Activated CD8-positive, alpha-beta memory T cell treated with anti-CD3 and anti-CD28 coated beads for 36 hours (primary cell): Measurements from ENCODE around the gene ZDHHC8. TPM values are rescaled to one million over a fixed set of nuclear protein-coding genes. Genes with fewer than 3 reads are reported as not detected.

Experiments used
- CTCF ChIA-PET: fragments of 350-600 bp; sonication (Branson Sonifier 250); formaldehyde crosslinking; loops from one replicate; lab custom pipeline; 2021; ENCODE audit warnings: antibody characterized with exemption; lab: Charles Lee
- POLR2A ChIA-PET: fragments of 350-600 bp; sonication (Branson Sonifier 250); formaldehyde crosslinking; loops from one replicate; lab custom pipeline; 2021; ENCODE audit warnings: antibody characterized with exemption; lab: Charles Lee
- total RNA-seq, 2 experiments: library from RNA; stranded (reverse); gene quantifications; one replicate each; pipeline ENCODE4 v1.2.3, GENCODE V29; 2021

The ZDHHC8 gene
- total RNA-seq, 2 experiments from 2014 or later = 86.6 to 87.0 TPM

DNA sequence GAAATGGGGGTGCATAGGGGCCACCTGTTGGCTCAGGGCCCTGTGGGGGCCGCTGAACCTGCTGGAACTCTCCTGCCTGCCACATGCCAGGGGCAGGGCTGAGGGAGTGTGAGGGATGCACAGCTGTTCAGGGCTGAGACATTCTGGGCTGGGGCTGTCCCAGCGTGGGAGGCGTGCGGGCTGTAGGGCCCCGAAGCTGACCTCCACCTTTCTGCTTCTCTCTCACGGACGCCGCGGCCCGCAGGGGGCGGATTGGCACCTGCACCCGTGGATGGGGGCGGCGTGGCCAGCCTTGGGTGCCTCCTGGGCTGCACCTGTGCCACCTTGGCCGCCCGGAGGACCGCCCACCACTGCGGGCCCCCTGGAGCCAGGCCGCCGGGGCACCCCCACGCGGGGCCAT is 15.2 kb downstream of the ZDHHC8 start:
- ChIA-PET POLR2A (no interaction called here), CTCF (interaction anchor here (1.0 kb wide), 1 partner anchor 10 kb away, joined by 3 read pairs; no protein-coding TSS in a partner anchor)

DNA sequence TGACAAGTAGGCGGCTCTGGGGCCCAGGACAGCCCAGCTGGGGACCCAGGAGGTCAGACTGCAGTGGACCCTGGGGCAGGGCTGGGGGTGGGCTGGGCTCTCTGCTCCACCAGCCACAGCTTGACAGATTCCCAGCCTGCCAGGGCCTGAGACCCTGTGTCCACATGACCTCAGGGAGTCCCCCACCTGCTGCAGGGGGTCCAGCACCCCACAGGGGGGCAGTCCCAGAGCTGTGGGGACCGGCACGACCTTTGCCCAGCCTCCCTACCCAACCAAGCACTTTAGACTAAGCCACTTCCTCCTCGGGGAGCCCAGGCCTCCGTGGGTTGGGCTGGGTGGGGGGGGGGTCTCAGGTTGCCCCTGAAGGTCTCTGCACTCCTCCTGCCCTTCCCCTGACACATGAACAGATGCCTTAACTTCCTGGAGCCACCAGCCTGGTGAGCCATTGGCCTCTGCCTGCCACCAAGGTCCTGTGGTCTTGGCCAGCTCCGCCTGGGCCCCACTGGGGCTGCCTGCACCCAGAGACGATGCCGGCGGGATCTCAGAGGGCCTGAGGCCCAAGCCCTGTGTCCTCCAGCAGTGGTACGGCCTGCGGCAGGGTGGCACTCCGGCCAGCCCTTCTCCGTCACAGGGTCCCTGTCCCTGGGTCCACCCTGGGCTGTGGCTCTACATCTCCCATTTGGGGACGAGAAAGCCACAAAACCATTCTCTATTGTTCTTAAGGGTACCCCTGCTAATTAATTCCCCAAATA is 15.8 kb downstream of the ZDHHC8 start:
- ChIA-PET CTCF (interaction anchor here (1.0 kb wide), 1 partner anchor 10 kb away, joined by 3 read pairs; no protein-coding TSS in a partner anchor), POLR2A (no interaction called here)

DNA sequence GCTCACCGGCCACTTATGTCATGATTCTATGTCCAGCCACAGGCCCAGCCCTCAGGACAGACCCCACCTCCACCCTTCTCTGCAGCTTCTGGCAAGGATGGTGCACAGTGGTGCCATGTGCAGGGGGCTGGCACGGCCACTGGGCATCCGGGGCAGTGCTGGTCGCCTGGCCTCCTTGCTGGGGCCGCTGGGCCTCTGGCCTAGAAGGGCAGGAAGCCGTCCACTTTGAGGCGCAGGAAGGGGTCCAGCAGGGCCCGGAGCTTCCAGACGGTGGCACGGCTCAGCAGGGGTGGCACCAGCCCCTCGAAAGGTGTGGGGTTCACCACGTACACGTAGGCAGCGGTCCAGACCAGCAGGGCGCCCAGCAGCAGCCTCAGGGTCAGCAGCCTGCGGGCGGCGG is 16.8 kb downstream of the ZDHHC8 start:
- ChIA-PET CTCF (no interaction called here), POLR2A (no interaction called here)

DNA sequence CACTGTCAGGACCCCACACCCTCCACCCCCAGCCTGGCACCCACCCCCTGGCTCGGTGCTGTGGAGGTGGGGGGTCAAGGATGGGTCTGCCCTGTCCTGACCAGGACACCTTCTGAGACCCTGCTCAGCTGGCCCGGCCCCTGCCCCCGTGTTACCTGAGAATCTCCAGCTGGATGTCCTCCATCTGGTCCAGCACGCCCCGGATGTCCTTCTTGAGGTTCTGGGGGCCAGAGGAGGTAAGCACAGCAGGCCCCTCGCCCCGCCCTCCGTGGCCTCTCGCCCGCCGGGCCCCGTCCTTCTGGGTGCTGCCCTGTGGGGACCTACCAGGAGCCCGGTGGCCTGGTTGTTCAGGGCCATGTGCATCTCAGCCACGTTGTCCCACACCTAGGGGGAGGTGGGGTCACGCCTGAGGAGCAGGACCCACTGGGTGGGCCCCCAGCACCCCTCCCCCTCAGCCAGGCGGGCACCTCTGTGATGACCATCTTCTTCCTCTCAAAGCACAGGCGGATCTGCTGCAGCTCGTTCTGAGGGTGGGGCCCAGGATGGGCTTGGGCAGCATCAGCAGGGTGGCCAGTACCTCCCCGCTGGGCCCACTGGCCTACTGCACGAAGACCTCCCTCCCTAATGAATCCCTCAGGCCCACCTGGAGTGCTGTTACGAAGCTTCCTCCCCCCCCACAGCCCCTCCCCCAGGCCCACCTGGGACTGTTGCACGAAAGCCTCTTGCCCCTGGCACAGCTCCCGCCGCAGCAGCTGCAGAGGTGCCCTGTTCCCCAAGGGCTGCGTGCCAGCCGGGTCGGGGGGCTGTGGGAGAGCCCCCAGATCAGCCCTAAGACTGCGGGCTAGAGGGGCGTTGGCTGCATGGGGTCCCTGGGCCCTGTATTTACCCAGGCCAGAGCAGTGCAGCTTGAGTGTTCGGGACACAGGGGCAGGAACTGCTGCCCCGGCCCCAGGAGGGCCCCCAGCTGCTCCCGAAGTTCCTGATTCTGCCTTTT is 17.9 kb downstream of the ZDHHC8 start:
- CTCF ChIA-PET = no interaction called here

DNA sequence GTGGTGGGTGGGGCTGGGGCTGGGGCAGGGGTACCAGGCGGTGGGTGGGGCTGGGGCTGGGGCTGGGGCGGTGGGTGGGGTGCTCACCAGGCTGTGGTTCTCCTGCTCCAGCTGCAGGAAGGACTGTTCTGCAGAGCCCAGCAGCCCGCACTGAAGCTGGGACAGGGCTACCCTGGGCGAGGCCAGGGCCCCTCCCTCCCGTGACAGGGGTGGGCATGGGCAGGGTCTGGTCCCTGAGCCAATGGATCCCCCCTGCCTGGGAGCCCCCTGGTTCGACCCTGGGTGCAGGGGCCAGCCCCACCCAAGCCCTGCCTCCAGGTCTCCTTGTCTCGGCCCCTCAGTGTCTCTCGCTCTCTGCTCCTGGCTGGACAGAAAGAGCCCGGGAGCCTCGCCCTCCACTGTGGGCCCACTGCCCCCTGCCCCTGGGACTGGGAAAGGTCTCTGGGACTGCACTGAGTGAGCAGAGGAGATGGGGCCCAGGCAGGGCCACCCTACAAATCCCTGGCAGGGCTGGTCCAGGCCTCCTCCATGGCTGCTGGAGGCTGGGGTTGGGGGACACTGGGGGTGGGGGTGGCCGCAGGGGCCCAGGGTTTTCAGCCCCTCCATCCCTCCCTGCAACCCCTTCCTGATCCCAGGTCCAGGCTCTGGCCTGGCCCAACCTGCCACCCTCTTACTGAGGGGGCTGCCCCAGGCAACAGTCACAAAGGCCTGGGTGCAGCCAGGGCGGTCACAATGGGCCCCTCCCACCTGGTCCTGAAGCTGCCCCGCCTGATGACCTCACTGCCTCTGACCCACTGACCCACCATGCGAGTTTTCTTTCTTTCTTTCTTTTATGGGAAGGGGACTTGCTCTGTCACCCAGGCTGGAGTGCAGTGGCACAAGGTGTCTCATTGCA is 19.0 kb downstream of the ZDHHC8 start, which contains the start of gene CCDC188:
Gene CCDC188 (minus strand): TSS at position 675 of the 895 bp plus-strand sequence. CDS start 69 bp downstream, at position 606.
- CTCF ChIA-PET = no interaction called here
- POLR2A ChIA-PET = interaction anchor here (0.6 kb wide), 1 partner anchor 51 kb away, joined by 4 read pairs; no protein-coding TSS in a partner anchor

More for the DNA sequence above, 17.9 kb downstream of the ZDHHC8 start:
- POLR2A ChIA-PET = interaction anchor here (0.6 kb wide), 1 partner anchor 295 kb away, joined by 6 read pairs; no protein-coding TSS in a partner anchor

DNA sequence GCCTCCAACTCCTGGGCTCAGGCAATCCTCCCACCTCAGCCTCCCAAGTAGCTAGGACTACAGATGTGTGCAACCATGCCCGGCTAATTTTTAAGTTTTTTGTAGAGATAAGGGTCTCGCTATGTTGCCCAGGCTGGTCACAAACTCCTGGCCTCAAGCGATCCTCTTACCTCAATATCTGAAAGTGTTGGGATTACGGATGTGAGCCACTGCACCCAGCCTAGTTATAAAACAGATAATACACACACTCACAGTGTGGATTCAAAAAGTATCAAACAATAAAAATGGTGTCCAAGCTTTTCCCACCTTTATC is 19.6 kb downstream of the ZDHHC8 start:
- CTCF ChIA-PET = no interaction called here
- POLR2A ChIA-PET = interaction anchor here (0.6 kb wide), 1 partner anchor 51 kb away, joined by 4 read pairs; no protein-coding TSS in a partner anchor

DNA sequence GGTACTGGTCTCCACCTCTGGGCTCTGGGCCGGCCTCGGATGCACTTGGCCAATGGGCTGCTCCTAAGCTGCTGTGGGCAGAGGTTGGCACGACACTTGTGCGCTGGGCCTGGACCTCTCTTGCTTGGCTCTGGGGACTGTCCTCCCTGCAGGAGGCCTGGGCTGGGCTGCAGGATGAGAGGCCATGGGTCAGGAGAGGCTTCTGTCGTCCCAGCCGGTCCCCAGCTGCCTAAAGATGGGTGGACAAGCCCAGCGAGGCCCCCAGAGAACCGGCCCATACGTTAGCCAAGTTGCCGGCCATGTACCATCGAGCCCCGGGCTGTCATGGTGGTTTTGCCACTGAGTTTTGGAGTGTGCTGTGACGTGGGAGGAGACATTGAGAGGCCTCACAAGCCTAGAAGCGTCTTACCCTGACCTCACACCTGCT is 20.9 kb downstream of the ZDHHC8 start:
- ChIA-PET POLR2A (no interaction called here), CTCF (no interaction called here)

DNA sequence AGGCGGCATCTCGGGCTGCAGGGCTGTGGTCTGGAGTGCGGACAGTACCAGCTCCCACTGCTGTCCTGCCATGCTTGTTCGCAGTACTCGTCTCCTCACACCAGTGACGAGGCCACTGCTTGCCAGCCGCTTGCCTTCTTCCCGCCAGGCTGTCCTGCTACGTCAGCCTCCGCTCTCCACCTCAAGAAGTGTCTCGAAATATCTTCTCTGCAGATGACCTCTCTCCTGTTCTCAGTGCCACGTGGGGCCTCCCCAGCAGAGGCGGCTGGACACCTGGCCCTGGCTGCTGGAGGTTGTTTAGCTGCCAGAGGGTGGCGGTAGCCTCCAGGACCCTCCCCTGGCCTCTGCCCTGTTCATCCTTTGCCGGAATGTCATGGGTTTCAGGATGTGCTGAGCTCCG is 22.3 kb downstream of the ZDHHC8 start:
- CTCF ChIA-PET = no interaction called here
- POLR2A ChIA-PET = no interaction called here

DNA sequence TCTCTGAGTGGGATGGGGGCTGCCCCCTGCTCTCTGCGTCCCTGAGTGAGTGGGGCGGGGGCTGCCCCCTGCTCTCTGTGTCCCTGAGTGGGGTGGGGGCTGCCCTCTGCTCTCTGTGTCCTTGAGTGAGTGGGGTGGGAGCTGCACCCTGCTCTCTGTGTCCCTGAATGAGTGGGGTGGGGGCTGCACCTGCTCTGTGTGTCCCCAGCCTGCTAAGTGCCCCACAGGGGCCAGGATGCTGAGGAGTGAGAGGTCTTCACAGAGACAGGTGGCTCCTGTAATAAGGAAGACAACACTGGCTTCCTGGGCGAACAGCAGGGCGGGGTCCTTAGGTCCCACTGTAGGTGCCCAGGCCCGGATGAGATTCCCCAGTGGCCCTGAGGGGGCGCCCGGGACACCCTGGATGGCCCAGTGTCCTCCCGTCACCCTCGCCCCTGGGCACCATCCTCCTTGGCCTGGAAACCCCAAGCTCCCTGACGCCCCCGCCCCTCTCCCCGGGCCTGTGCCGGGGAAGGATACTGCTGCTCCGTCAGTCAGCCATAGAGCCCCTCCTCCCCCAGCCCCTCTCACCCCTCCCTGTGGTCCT is 23.1 kb downstream of the ZDHHC8 start:
- ChIA-PET POLR2A (no interaction called here), CTCF (no interaction called here)

DNA sequence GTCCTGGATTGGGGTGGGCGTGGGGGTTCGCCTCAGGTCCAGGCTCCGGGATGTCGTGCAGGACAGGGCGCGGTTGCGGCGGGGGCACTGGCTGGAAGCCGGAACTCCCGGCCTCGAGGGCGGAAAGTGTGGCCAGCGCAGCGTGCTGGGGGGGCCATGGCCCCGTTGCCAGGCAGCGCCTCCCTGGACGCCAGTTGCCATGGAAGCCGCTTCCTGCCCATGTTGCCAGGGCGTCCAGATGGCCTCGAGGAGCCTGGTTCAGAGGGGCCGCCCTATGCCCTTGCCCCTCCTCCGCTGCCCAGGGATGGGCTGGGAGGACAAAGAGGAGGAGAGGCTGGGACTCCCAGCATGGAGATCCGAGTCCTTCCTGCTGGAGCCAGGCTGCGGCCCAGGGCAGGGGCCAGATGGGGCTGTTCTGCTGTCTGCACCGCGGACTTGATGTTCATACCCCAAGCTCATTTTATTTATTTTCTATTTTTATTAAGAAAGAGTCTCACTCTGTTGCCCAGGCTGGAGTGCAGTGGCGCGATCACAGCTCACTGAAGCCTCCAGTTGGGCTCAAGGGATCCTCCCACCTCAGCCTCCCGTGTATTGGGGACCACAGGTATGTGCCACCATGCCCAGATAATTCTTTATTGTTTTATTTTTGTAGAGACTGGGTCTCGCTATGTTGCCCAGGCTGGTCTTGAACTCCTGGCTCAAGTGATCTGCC is 23.9 kb downstream of the ZDHHC8 start:
- ChIA-PET POLR2A (interaction anchor here (0.6 kb wide), 1 partner anchor 350 kb away, joined by 7 read pairs; no protein-coding TSS in a partner anchor), CTCF (no interaction called here)

DNA sequence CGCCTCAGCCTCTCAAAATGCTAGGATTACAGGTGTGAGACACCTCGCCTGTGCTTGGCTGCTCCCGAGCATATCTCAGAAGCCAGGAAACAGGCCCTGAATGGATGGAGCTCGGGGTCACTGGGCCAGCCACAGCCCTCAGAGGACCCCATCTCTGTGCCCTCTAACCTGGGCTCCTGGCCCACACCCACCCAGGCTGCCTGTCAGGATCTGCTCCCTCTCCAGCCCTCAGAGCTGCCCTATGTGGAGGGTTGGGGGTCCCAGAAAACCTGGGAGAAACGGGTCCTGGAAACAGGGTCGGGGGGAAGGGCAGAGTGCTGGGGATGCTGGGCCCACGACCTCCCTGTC is 24.4 kb downstream of the ZDHHC8 start:
- POLR2A ChIA-PET = interaction anchor here (0.6 kb wide), 1 partner anchor 350 kb away, joined by 7 read pairs; no protein-coding TSS in a partner anchor
- CTCF ChIA-PET = interaction anchor here (0.6 to 2.2 kb wide), 3 partner anchors 128 to 518 kb away, joined by 3 to 21 read pairs (median 6); partner anchors contain the start of gene ZNF74

DNA sequence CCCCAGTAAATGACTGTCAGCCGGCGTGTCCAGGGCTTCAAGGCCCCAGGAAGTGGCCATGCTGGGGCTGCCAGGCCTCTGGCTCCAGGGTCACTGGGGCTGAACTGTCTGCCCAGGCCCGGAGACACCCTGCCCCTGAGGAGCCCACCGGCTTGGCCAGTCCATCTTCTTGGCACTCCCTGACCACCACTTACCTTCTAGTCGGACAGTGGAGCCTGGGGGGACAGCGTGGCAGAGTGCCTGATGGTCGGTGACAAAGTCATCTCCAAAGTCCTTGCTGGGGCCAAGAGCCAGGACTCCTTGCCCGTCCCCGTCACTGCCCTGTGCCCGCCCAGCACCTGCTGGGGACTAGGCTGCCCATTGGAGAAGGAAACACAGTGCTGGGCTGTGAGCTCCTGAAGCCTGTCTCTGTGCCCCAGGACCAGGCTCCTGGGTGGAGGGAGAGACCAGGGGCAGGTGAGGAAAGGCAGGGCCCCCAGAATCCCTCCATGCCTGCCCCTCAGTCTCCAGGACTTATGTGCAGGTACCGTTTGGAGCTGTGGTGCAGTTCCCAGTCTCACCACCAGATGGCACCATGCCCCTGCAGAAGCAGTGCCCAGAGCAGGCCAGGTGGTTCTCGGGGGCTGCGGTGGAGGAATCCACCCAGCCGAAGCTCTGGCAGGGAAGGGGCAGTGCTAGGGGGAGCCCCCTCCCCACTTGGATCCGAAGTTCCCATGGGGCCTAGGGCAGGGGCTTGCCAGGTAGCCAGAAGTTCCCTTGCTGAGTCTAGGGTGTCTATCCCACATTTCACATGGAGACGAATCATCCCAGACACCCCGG is 25.2 kb downstream of the ZDHHC8 start:
- ChIA-PET CTCF (interaction anchor here (0.6 to 2.2 kb wide), 23 partner anchors 10 to 517 kb away, joined by 3 to 21 read pairs (median 4); partner anchors contain the start of genes DGCR6L and ZNF74), POLR2A (no interaction called here)

DNA sequence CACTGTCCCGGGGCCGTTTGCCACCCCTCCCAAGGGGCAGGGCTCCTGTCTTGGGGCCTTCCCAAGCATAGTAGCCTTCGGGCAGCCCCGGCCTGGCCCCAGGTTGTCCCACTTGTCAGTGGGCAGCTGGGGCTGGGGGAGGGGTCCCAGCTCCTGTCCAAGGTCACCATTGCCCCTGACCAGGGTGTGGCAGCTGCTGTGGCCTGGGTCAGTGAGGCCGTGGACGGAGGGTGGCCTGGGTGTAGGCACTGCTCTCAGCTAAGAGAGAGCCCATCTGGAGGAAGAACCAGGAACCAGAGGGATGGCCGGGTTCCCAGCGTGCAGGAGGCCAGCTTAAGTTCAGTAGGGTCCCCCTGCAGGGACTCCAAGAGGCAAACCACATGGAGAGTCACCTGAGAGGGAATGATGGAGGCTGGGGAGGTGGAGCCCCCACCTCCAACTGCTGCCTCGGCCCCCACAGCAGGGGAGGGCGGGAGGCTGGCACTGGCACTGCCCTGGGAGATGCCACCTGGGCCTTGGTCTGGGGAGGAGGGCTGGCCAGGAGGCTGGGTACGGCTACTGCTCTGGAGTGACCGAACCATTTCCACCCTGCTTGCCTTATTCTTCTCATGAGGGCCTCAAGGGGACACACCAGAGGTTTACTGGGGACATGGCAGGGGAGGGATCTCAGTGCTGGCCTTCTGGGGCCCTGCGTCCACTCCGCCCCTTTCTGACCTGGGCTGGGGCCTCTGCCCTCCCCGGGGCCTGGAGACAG is 26.0 kb downstream of the ZDHHC8 start:
- POLR2A ChIA-PET = no interaction called here
- CTCF ChIA-PET = interaction anchor here (0.7 to 2.2 kb wide), 22 partner anchors 11 to 237 kb away, joined by 3 to 21 read pairs (median 4); partner anchors contain the start of genes DGCR6L and ZNF74

DNA sequence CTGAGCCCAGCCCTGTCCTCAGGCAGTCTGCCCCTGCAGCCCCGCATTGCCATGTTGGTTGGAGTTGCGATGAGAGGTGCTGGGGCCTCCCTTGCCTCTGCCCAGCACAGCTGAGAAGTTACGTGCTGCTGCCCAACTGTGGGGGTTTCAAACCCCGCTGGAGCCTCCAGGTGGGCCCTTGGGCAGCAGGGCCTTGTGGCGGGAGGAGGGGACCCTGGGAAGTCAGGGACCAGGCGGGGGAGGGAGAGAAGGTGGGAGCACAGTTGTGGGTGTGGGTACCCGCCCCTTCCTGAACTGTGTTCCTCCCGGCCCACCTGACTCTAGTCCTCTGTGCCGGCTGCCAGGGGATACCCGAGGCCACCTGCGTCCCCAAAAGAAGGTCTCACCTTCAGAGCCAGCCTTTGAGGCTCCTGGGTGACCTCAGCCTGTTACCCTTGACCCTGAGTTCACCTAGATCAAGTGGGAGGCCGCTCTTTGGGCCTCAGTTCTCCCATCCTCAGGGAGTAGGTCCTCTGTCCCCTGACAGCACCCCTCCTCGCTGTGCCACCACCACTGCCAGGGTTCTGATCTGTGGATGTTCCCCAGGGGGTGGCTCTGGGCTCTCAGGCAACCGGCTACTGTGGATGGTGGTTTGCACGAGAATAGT is 26.9 kb downstream of the ZDHHC8 start:
- CTCF ChIA-PET = interaction anchor here (1.3 kb wide), 1 partner anchor 80 kb away, joined by 3 read pairs; no protein-coding TSS in a partner anchor

DNA sequence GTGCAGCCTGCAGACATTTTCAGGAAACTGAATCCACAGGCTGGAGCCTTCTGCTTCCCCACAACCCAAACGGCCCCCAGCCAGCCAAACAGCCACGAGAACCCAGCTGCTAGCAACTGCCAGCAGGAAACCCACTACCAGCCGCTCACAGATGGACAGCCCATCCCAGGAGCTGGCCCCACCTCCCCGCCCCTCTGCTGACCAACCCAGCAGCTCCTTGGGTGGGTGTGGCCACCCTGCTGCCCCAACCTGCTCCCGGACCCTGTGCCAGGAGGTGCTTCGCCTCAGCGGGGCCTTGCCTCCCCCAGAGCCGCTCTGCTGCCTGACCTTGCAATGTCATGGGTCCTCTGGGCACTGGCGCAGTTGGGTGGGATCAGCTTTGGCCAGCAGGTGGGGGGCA is 27.5 kb downstream of the ZDHHC8 start:
- ChIA-PET CTCF (interaction anchor here (1.3 kb wide), 1 partner anchor 80 kb away, joined by 3 read pairs; no protein-coding TSS in a partner anchor), POLR2A (no interaction called here)

More for the DNA sequence above, 26.9 kb downstream of the ZDHHC8 start:
- POLR2A ChIA-PET = no interaction called here
